Lung (tissue), 12 donors: ENCODE results near the gene SOD1. TPM values are rescaled to one million over a fixed set of nuclear protein-coding genes. Genes with fewer than 3 reads are reported as not detected.

Source experiments
- ATAC-seq: fragments of 200-7000 bp; cut with Tn5 transposase; one replicate; pipeline ENCODE4 v1.9.1; 2020; ENCODE audit warnings: moderate number of reproducible peaks; ENCODE audit not compliant: insufficient read depth, low FRiP score
- DNase-seq, 3 donors: peaks; one replicate each; pipeline ENCODE4 v3.0.0-alpha.2; 2013 to 2017
- H3K27ac ChIP-seq, 2 donors: one replicate each; pipeline ENCODE4 v1.5.1; 2013; ENCODE audit warnings: mild to moderate bottlenecking in 2 of 2, moderate library complexity in 2 of 2, control low read depth in 1 of 2, inconsistent platforms in 1 of 2, low read depth in 1 of 2, low read length in 1 of 2
- H3K27me3 ChIP-seq, 3 donors: one replicate each; pipeline ENCODE4 v1.5.1; 2013; ENCODE audit warnings: low read length in 2 of 3; ENCODE audit not compliant: control insufficient read depth in 3 of 3, insufficient read depth in 3 of 3
- H3K36me3 ChIP-seq, 4 donors: one replicate each; pipeline ENCODE4 v1.5.1; 2013; ENCODE audit warnings: low read length in 4 of 4, mild to moderate bottlenecking in 1 of 4, moderate library complexity in 1 of 4; ENCODE audit not compliant: control insufficient read depth in 4 of 4, insufficient read depth in 4 of 4
- H3K4me1 ChIP-seq, 5 donors: one replicate each; pipeline ENCODE4 v1.5.1; 2013; ENCODE audit warnings: low read length in 5 of 5, mild to moderate bottlenecking in 2 of 5, moderate library complexity in 1 of 5; ENCODE audit not compliant: control insufficient read depth in 5 of 5, insufficient read depth in 5 of 5
- H3K4me3 ChIP-seq: one replicate; pipeline ENCODE4 v1.5.1; 2013; ENCODE audit warnings: mild to moderate bottlenecking, control low read depth, moderate library complexity
- H3K9ac ChIP-seq, 2 donors: one replicate each; pipeline ENCODE4 v1.5.1; 2013; ENCODE audit warnings: low read length in 2 of 2, control low read depth in 1 of 2; ENCODE audit not compliant: insufficient read depth in 1 of 2
- H3K9me3 ChIP-seq, 4 donors: one replicate each; pipeline ENCODE4 v1.5.1; 2013; ENCODE audit warnings: low read length in 3 of 4, mild to moderate bottlenecking in 1 of 4, moderate library complexity in 1 of 4; ENCODE audit not compliant: control insufficient read depth in 4 of 4, insufficient read depth in 3 of 4
- CTCF ChIP-seq: IDR thresholded peaks from 2 replicates; pipeline ENCODE4 v1.5.1; 2012; ENCODE audit warnings: mild to moderate bottlenecking; ENCODE audit errors: control extremely low read depth, extremely low read depth
- WGBS, 2 donors: extraction: QIAGEN DNeasy Blood & Tissue Kit; methylation state at CpG; one replicate each; pipeline ENCODE4 v1.1.7; 2013; 5-methylcytosine and 5-hydroxymethylcytosine counted together
- polyA plus RNA-seq, 2 donors: library from polyadenylated mRNA; stranded (reverse); fragments of 200-250 nt; gene quantifications; one replicate each; pipeline ENCODE4 v1.2.1, GENCODE V29; 2013
- total RNA-seq, 2 donors: library from RNA; depleted of rRNA in 1 of 2; stranded (reverse); fragments of >200 nt in 1 of 2; gene quantifications; one replicate each; pipeline ENCODE4 v1.2.1, GENCODE V29; 2014 to 2021
- donor health status: control.
- donor health status: control.
- donor health status: Bipolar disorder and iron deficiency.
- donor health status: healthy.
- donor health status: DM: yes; HTN: yes; CAD: no.

The SOD1 gene
- total and polyA plus RNA-seq, 4 donors, result 90.3 to 315 (median 169) TPM

DNA sequence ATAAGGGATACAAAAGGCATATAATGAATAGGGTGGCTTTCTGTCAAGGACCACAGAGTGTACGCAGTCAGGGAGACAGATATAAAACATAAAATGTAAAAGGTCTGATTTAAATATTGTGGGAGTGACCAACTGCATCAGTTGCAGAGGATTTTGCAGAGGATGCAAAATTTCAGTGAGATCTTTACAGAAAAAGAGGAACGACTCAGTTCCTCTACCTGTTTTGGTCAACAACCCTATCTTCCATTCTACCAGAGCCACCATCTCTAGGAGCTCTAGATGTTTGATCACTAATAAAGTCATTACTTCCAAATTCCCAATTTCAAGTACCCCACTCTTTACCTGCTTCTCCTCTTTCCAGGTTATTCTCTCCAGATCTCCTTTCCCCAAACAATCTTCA is 16.5 kb downstream of the SOD1 start:
- Histone ChIP-seq H3K9me3 (no peaks in the 10 kb centered on the region), H3K4me1 (peaks cover 0 to 7% (median 0%) of the 10 kb centered on the region in 5 donors), H3K27ac (no peak overlapping the region), H3K36me3 (peaks cover 12 to 14% (median 13%) of the 10 kb centered on the region in 4 donors), H3K27me3 (no peaks in the 10 kb centered on the region), H3K9ac (no peak overlapping the region), H3K4me3 (no peak overlapping the region)
- no peak for TF ChIP-seq CTCF
- 86 to 91% methylated on average over 2 of the region's 2 CpGs for WGBS, 2 donors
- DNase-seq, result no peak
- ATAC-seq, result no peak

GRCh38 chr21:31677047-31677446 is 17.6 kb downstream of the SOD1 start:
- H3K36me3 ChIP-seq, result peaks cover 1 to 8% (median 6%) of the 10 kb centered on the region in 4 donors

GRCh38 chr21:31678478-31678877 is 19.0 kb downstream of the SOD1 start:
- no peak for TF ChIP-seq CTCF
- Histone ChIP-seq H3K27me3 (no peaks in the 10 kb centered on the region), H3K27ac (no peak overlapping the region), H3K9me3 (no peaks in the 10 kb centered on the region), H3K4me1 (peaks cover 0 to 7% (median 0%) of the 10 kb centered on the region in 5 donors), H3K4me3 (no peak overlapping the region), H3K36me3 (peaks cover 4 to 13% (median 6%) of the 10 kb centered on the region in 4 donors), H3K9ac (no peak overlapping the region)
- DNase-seq (no peak), ATAC-seq (no peak)
- 93 to 97% methylated on average over 2 of the region's 2 CpGs for WGBS, 2 donors

More at GRCh38 chr21:31677047-31677446, 17.6 kb downstream of the SOD1 start:
- 98% methylated on average over 3 of the region's 3 CpGs for WGBS, 2 donors
- Histone ChIP-seq H3K27ac (no peak overlapping the region), H3K9me3 (no peaks in the 10 kb centered on the region), H3K9ac (no peak overlapping the region), H3K4me1 (peaks cover 0 to 7% (median 0%) of the 10 kb centered on the region in 5 donors), H3K4me3 (no peak overlapping the region), H3K27me3 (no peaks in the 10 kb centered on the region)
- no peak for TF ChIP-seq CTCF
- no peak for DNase-seq
- ATAC-seq, result no peak

GRCh38 chr21:31682620-31683019 is 23.1 kb downstream of the SOD1 start:
- Histone ChIP-seq H3K9ac (no peak overlapping the region), H3K36me3 (peaks cover 16 to 28% (median 26%) of the 10 kb centered on the region in 4 donors), H3K27me3 (no peaks in the 10 kb centered on the region), H3K4me3 (no peak overlapping the region), H3K4me1 (peaks cover 0 to 3% (median 0%) of the 10 kb centered on the region in 5 donors), H3K27ac (no peak overlapping the region), H3K9me3 (no peaks in the 10 kb centered on the region)
- no peak for DNase-seq
- TF ChIP-seq CTCF, result no peak
- no peak for ATAC-seq
